Heart right ventricle (tissue), 16 donors: ENCODE results near the gene ERI3. TPM values are rescaled to one million over a fixed set of nuclear protein-coding genes. Genes with fewer than 3 reads are reported as not detected.

ENCODE experiments used
- ATAC-seq, 8 donors: fragments of 200-7000 bp; cut with Tn5 transposase; one replicate each; pipeline ENCODE4 v1.9.1; 2020; ENCODE audit warnings: mild to moderate bottlenecking in 8 of 8, moderate library complexity in 8 of 8, moderate number of reproducible peaks in 1 of 8
- DNase-seq, 2 donors: peaks; one replicate each; pipeline ENCODE4 v3.0.0-alpha.2; 2020
- H3K27ac ChIP-seq, 10 donors: fragments of 200-600 bp; sonication (generic) in 2 of 10; one replicate each; pipeline versions ENCODE4 v1.5.0 to v1.8.0; 2020 to 2022; ENCODE audit warnings: mild to moderate bottlenecking in 3 of 10
- H3K27me3 ChIP-seq, 7 donors: fragments of 200-600 bp; one replicate each; pipeline ENCODE4 v1.8.0; 2021 to 2022; ENCODE audit warnings: mild to moderate bottlenecking in 2 of 7
- H3K36me3 ChIP-seq, 9 donors: fragments of 200-600 bp; sonication (generic) in 1 of 9; one replicate each; pipeline versions ENCODE4 v1.5.0 to v1.8.0; 2020 to 2022; ENCODE audit warnings: mild to moderate bottlenecking in 2 of 9
- H3K4me1 ChIP-seq, 9 donors: fragments of 200-600 bp; sonication (generic) in 1 of 9; one replicate each; pipeline versions ENCODE4 v1.5.0 to v1.8.0; 2020 to 2022; ENCODE audit warnings: mild to moderate bottlenecking in 4 of 9
- H3K4me3 ChIP-seq, 10 donors: fragments of 200-600 bp; sonication (generic) in 2 of 10; one replicate each; pipeline versions ENCODE4 v1.5.0 to v1.8.0; 2020 to 2022; ENCODE audit warnings: mild to moderate bottlenecking in 7 of 10, moderate library complexity in 2 of 10
- H3K9me3 ChIP-seq, 11 donors: fragments of 200-600 bp in 10 of 11; sonication (generic) in 2 of 11; one replicate each; pipeline versions ENCODE4 v1.5.0 to v1.8.0; 2013 to 2022; ENCODE audit warnings: mild to moderate bottlenecking in 2 of 11, control low read depth in 1 of 11, moderate library complexity in 1 of 11
- CTCF ChIP-seq, 9 donors: fragments of 200-600 bp; sonication (generic) in 2 of 9; IDR thresholded peaks; one replicate each; pipeline versions ENCODE4 v1.5.0 to v1.8.0; 2021 to 2022; ENCODE audit warnings: antibody characterized with exemption in 9 of 9, mild to moderate bottlenecking in 5 of 9, moderate library complexity in 1 of 9
- WGBS, 2 donors: extraction: QIAGEN DNeasy Blood & Tissue Kit; methylation state at CpG; one replicate each; pipeline ENCODE4 v1.1.7; 2013; ENCODE audit warnings: inconsistent platforms in 1 of 2; 5-methylcytosine and 5-hydroxymethylcytosine counted together
- intact Hi-C, 10 donors: fragments of 100-400 bp; cut with DNase I; formaldehyde crosslinking; loops; one replicate each; pipeline versions ENCODE4 v1.11.1 to v1.14.2; 2022
- polyA plus RNA-seq, 2 donors: library from polyadenylated mRNA; stranded (reverse); fragments of 200-250 nt; gene quantifications; one replicate each; pipeline ENCODE4 v1.2.3, GENCODE V29; 2013
- total RNA-seq, 10 donors: library from RNA; stranded (reverse); fragmentation: NEBNext Ultra II Directional in 3 of 10; extraction: Animal tissue kit (Norgen Biotek cat#: 25700) in 3 of 10; gene quantifications; one replicate each; pipeline versions ENCODE4 v1.2.1 to v1.2.4, GENCODE V29; 2021 to 2023
- donor health status: Arrhythmogenic right ventricular cardiomyopathy.
- donor health status: ischemic (EF 13 %, LVEDD 7.1; RV severe dilation, severe dysfunction).
- donor health status: healthy with polysubstance abuse.
- donor health status: DM: no; HTN: yes; CAD: no.
- donor health status: DM: no; HTN: no; CAD: no.
- donor health status: ischemic (EF 25% LVEDD 6.9; RV normal size, moderate dysfunction).
- donor health status: ischemic (EF 25% LVEDD 5.7; RV mildly dilated, moderate dysfunction).
- donor health status: healthy.
- donor health status: DM: yes; HTN: yes; CAD: no.
- donor health status: Ischemic cardiomyopathy.
- donor health status: ischemic (EF 35%, LVEDD 5.7; RV mildly dilated, moderate dysfunction).
- donor health status: nonischemic (EF 11% LVEDD 7.7; RV severe dilation, severe dysfunction).
- donor health status: DM: yes; HTN: yes; CAD: no.
- donor health status: PGD.
- donor health status: ischemic (EF 29% LVEDD 5.4; RV normal size, mild dysfunction).
- donor health status: nonischemic (EF 23%, LVEDD 6.1; RV moderate dilation, normal function).

The ERI3 gene
- total and polyA plus RNA-seq, 12 donors: 28.1 to 68.4 (median 47.9) TPM

- 89 to 90% methylated on average over 6 of the region's 6 CpGs for WGBS, 2 donors
- H3K9me3 ChIP-seq: no peaks in the 10 kb centered on the region
- DNase-seq (no peak), ATAC-seq (no peak)
- peaks cover 0 to 99% (median 24%) of the 10 kb centered on the region in 9 donors for H3K36me3 ChIP-seq
- no peak overlapping the region for H3K27ac ChIP-seq
- no peaks in the 10 kb centered on the region for H3K27me3 ChIP-seq
- H3K4me3 ChIP-seq: no peak overlapping the region
- no peaks in the 10 kb centered on the region for H3K4me1 ChIP-seq
- TF ChIP-seq CTCF (IDR thresholded peaks at IDR 0.05): no peak
- intact Hi-C loops: no loop called here
These were observed 52.5 kb downstream of the ERI3 start for GRCh38 chr1:44302541-44302940.

GRCh38 chr1:44301442-44301841 lies 53.6 kb downstream of the ERI3 start:
- no peaks in the 10 kb centered on the region for H3K4me1 ChIP-seq
- no peaks in the 10 kb centered on the region for H3K27me3 ChIP-seq
- no peak for TF ChIP-seq CTCF (IDR thresholded peaks at IDR 0.05)
- DNase-seq (no peak), ATAC-seq (no peak)
- no peaks in the 10 kb centered on the region for H3K9me3 ChIP-seq
- intact Hi-C loops: no loop called here
- no peak overlapping the region for H3K4me3 ChIP-seq
- 95% methylated on average over 5 of the region's 5 CpGs for WGBS, 2 donors
- H3K27ac ChIP-seq: no peak overlapping the region
- H3K36me3 ChIP-seq: peaks cover 0 to 99% (median 13%) of the 10 kb centered on the region in 9 donors

GRCh38 chr1:44300852-44301251 lies 54.2 kb downstream of the ERI3 start:
- no peaks in the 10 kb centered on the region for H3K9me3 ChIP-seq
- H3K4me1 ChIP-seq: no peaks in the 10 kb centered on the region
- DNase-seq: no peak
- no peak overlapping the region for H3K27ac ChIP-seq
- 65 to 74% methylated on average over 7 of the region's 7 CpGs for WGBS, 2 donors
- intact Hi-C loops: no loop called here
- no peak for ATAC-seq
- TF ChIP-seq CTCF (IDR thresholded peaks at IDR 0.05): no peak
- H3K27me3 ChIP-seq: no peaks in the 10 kb centered on the region
- H3K4me3 ChIP-seq: no peak overlapping the region
- H3K36me3 ChIP-seq: peaks cover 0 to 98% (median 8%) of the 10 kb centered on the region in 9 donors

GRCh38 chr1:44297695-44298400 lies 57.2 kb downstream of the ERI3 start:
- peaks cover 0 to 18% (median 13%) of the 10 kb centered on the region in 9 donors for H3K4me1 ChIP-seq
- H3K36me3 ChIP-seq: peaks cover 0 to 88% (median 6%) of the 10 kb centered on the region in 9 donors
- no peak for ATAC-seq

More at GRCh38 chr1:44297695-44298400, 57.2 kb downstream of the ERI3 start:
- intact Hi-C loops: loop anchor here in 2 of 10 donors (5.0 to 10.0 kb wide), 2 partner anchors 73 to 81 kb away; no protein-coding TSS in a partner anchor
- DNase-seq: no peak
- 71 to 80% methylated on average over 2 of the region's 2 CpGs for WGBS, 2 donors
- Histone ChIP-seq H3K27ac (no peak overlapping the region), H3K27me3 (no peaks in the 10 kb centered on the region), H3K9me3 (no peaks in the 10 kb centered on the region), H3K4me3 (no peak overlapping the region)
- TF ChIP-seq CTCF (IDR thresholded peaks at IDR 0.05): no peak
